Activated T-helper 17 cell treated with anti-CD3 and anti-CD28 coated beads, Interleukin-2, amount 50 U/mL, for 72 hours (primary cell): ENCODE results near the gene TIMMDC1. TPM values are rescaled to one million over a fixed set of nuclear protein-coding genes. Genes with fewer than 3 reads are reported as not detected.

ENCODE experiments used
- ATAC-seq: fragments of 150-1000 bp; cut with Tn5 transposase; replicated peaks from 2 replicates; pipeline ENCODE4 v1.10.0; 2021; ENCODE audit warnings: mild to moderate bottlenecking, moderate library complexity
- H3K27ac Mint-ChIP-seq: one replicate; pipeline ENCODE4 v1.8.0; 2022; ENCODE audit warnings: mixed read lengths
- H3K27me3 Mint-ChIP-seq: one replicate; pipeline ENCODE4 v1.8.0; 2022; ENCODE audit warnings: mixed read lengths
- H3K36me3 Mint-ChIP-seq: one replicate; pipeline ENCODE4 v1.8.0; 2022; ENCODE audit warnings: low read depth, mild to moderate bottlenecking, mixed read lengths
- H3K4me1 Mint-ChIP-seq: one replicate; pipeline ENCODE4 v1.8.0; 2022; ENCODE audit warnings: mixed read lengths
- H3K4me3 Mint-ChIP-seq: one replicate; pipeline ENCODE4 v1.8.0; 2022; ENCODE audit warnings: mild to moderate bottlenecking, mixed read lengths
- H3K9me3 Mint-ChIP-seq: one replicate; pipeline ENCODE4 v1.8.0; 2022; ENCODE audit warnings: mixed read lengths
- total RNA-seq, 2 donors: library from RNA; stranded (reverse); gene quantifications; one replicate each; pipeline ENCODE4 v1.2.3, GENCODE V29; 2022

The TIMMDC1 gene
- total RNA-seq, 2 donors from 2014 or later, result 55.6 to 89.7 TPM

DNA sequence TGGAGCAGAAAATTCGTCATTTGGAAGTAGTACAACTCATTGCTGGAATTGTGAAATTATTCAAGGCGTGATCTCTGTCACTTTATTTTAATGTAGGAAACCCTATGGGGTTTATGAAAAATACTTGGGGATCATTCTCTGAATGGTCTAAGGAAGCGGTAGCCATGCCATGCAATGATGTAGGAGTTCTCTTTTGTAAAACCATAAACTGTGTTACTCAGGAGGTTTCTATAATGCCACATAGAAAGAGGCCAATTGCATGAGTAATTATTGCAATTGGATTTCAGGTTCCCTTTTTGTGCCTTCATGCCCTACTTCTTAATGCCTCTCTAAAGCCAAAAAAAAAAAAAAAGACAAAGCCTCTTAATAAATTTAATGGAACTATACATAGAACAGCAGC, 5.5 kb upstream of the TIMMDC1 start:
- peaks cover 17% of the 10 kb centered on the region for H3K4me1 Mint-ChIP-seq
- H3K4me3 Mint-ChIP-seq, result no peak overlapping the region
- H3K27me3 Mint-ChIP-seq, result no peaks in the 10 kb centered on the region
- H3K36me3 Mint-ChIP-seq, result peaks cover 44% of the 10 kb centered on the region
- H3K9me3 Mint-ChIP-seq, result no peaks in the 10 kb centered on the region
- ATAC-seq, result peak; percentile 70
- H3K27ac Mint-ChIP-seq, result peak overlapping the region; percentile 63

DNA sequence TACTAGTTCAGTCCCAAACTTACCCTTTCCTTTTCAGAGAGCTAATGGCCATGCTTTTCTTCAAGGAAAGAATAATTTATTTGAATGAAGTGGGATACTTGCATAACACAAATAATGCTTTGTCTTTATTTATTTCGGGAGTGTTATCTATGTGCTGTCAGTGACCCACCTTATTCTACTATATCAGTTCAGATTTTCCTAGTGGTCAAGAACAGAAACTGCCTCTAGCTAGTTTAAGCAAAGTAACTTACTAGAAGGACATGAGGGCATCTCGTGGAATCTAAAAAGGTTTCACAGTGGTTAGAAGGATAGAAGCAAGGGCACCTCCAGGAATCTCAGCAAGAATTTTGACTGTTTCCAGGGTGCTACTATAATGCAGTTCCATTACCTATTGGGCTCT, 3.8 kb upstream of the TIMMDC1 start:
- Mint-ChIP-seq H3K27ac (no peak overlapping the region), H3K36me3 (peaks cover 41% of the 10 kb centered on the region), H3K4me3 (no peak overlapping the region), H3K4me1 (peaks cover 17% of the 10 kb centered on the region), H3K27me3 (no peaks in the 10 kb centered on the region), H3K9me3 (no peaks in the 10 kb centered on the region)
- ATAC-seq, result no peak

DNA sequence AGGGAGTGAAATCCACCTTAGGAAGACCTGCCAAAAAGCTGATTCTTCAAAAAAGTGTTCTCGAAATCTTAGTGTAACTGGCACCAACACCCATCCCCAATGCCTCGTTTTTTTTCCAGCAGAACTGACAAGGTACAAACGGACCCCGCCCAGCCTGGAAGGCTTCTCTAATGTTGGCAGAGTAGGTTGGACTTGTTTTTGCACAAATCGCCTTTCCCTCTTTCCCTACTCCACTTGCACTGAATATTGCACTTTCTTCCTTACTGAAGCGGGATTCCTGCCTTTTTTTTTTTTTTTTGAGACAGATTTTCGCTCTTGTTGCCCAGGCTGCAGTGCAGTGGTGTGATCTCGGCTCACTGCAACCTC, 544 bp upstream of the TIMMDC1 start:
- peaks cover 29% of the 10 kb centered on the region for H3K4me1 Mint-ChIP-seq
- H3K9me3 Mint-ChIP-seq, result no peaks in the 10 kb centered on the region
- no peaks in the 10 kb centered on the region for H3K27me3 Mint-ChIP-seq
- H3K4me3 Mint-ChIP-seq, result peak overlapping the region; percentile 92
- peaks cover 30% of the 10 kb centered on the region for H3K36me3 Mint-ChIP-seq
- H3K27ac Mint-ChIP-seq, result peak overlapping the region; percentile 96
- ATAC-seq, result no peak

DNA sequence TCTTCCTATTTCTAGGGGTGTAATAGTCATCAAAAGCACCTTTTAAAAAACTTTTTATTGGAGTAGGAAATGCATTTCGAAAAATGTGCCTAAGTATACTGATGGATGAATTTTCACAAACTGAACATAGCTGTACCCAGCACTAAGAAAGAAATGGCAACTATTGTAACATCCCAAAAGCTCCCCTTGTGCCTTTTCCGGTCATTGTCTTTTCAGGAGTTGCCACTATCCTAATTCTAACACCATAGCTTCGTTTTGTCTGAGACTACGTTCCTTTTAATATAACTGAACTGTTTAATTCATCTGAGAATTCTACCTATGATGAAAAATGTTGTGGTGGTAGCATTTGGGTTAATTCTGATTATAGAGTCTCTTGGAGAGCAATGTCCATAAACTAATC, 1.9 kb downstream of the TIMMDC1 start:
- Mint-ChIP-seq H3K36me3 (peaks cover 39% of the 10 kb centered on the region), H3K9me3 (no peaks in the 10 kb centered on the region), H3K27ac (peak overlapping the region; percentile 2), H3K27me3 (no peaks in the 10 kb centered on the region), H3K4me1 (peaks cover 23% of the 10 kb centered on the region), H3K4me3 (peak overlapping the region; percentile 92)
- no peak for ATAC-seq

DNA sequence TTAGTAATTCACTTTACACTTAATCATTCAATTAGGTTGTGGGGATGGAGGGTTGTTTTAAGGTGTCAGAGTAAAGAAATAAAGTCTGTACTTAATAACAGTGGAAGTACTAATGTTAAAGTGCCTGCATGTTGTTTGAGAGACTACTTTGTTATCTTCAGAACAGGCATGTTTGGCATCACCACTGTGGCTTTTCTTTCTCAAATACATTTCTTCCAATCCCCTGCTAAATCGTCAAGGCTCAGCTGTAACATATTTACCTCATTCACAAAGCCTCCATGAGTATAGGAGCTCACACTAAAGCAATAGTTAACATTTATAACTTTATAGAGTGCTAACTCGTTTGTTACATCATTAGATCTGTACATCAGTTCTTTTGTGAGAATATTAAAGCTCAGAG, 2.6 kb downstream of the TIMMDC1 start:
- Mint-ChIP-seq H3K4me3 (peak overlapping the region; percentile 92), H3K36me3 (peaks cover 45% of the 10 kb centered on the region), H3K9me3 (no peaks in the 10 kb centered on the region), H3K4me1 (peaks cover 23% of the 10 kb centered on the region), H3K27me3 (no peaks in the 10 kb centered on the region), H3K27ac (peak overlapping the region; percentile 2)
- ATAC-seq, result no peak

DNA sequence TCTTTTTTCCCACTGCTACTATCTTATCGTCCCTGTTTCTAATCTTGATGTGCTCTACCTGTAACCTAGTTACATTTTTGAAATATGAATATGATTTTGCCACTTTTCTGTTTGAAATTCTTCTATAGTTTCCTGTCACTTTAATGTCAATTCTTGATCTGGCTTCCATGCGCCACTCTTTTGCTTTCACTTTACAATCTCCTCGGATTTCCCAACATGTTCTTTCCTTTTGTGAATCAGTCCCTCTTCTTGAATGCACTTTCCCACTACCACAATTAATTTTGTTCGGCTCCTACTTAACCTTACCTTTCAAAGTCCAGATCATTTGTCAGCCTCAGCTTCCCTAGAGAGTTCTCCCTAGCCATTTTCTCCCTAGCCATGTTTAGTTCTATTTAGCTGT, 8.3 kb downstream of the TIMMDC1 start:
- ATAC-seq, result no peak
- no peaks in the 10 kb centered on the region for H3K27me3 Mint-ChIP-seq
- peaks cover 19% of the 10 kb centered on the region for H3K4me1 Mint-ChIP-seq
- H3K4me3 Mint-ChIP-seq, result peak overlapping the region; percentile 67
- peaks cover 80% of the 10 kb centered on the region for H3K36me3 Mint-ChIP-seq
- H3K27ac Mint-ChIP-seq, result peak overlapping the region; percentile 75
- no peaks in the 10 kb centered on the region for H3K9me3 Mint-ChIP-seq

DNA sequence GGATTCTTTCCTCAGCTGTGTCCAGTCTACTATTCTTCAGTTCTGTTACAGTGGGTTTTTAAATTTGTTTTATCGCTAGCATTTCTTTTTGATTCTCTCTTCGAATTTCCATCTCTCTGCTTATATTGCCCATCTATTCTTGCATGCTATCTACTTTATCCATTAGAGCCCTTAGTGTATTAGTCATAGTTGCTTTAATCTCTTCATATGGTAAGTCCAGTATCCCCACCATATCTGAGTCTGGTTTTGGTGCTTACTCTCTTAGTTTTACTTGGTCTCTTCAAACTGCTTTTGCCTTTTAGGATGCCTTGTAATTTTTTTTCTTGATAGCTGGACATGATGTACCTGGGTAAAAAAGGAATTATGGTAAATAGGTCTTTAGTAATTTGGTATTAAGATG, 9.1 kb downstream of the TIMMDC1 start:
- no peaks in the 10 kb centered on the region for H3K9me3 Mint-ChIP-seq
- peak overlapping the region; percentile 67 for H3K4me3 Mint-ChIP-seq
- peak overlapping the region; percentile 75 for H3K27ac Mint-ChIP-seq
- H3K36me3 Mint-ChIP-seq, result peaks cover 84% of the 10 kb centered on the region
- no peak for ATAC-seq
- peaks cover 19% of the 10 kb centered on the region for H3K4me1 Mint-ChIP-seq
- H3K27me3 Mint-ChIP-seq, result no peaks in the 10 kb centered on the region

DNA sequence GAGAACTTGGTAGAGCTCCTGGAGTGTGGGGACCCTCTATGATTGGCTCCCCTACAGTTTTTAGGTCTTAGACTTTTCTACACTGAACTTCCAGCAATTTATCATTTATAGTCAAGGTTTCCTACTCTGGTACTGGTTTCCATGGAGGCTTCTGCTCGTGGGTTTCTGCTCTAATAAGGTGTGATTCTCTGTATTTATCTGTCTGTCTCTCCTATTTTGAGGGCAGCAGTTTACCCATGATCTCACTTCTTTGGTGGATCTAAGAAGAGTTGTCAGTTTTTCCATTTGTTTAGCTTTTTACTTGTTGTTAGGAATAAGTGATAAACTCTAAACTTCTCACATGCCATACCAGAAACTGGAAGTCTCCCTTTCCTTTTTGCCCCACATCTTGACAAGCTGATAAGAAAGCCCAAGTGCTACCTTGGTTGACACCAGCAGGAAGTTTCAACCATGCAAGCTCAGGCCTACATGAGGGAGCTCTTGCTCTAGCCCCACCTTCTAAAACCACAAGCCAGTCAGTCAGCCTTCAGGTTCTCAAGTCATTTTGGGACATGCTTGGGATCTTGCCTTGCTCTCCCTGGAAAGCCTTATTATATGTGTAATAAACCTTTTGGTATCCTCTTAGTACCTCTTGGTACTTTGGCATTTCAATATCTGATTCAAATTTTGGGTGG, 10.0 kb downstream of the TIMMDC1 start:
- peaks cover 19% of the 10 kb centered on the region for H3K4me1 Mint-ChIP-seq
- peak overlapping the region; percentile 75 for H3K27ac Mint-ChIP-seq
- peak overlapping the region; percentile 67 for H3K4me3 Mint-ChIP-seq
- ATAC-seq, result peak; percentile 91
- H3K9me3 Mint-ChIP-seq, result no peaks in the 10 kb centered on the region
- H3K27me3 Mint-ChIP-seq, result no peaks in the 10 kb centered on the region
- peaks cover 90% of the 10 kb centered on the region for H3K36me3 Mint-ChIP-seq

DNA sequence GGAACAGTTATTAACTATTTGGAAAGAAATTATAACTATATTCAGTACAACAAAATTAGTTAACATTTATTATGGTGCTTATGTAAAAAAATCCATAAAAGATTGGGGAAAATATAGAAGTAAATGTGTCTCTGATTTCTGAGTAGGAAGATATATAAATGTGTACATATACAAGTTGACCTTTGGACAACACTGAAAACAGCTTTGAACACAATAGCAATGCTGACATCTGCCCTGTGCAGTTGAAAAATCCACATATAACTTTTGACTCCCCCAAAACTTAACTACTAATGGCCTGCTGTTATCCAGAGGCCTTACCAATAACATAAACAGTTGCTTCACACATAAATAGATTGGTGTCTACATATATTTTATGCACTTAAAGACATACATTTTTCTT, 12.3 kb downstream of the TIMMDC1 start:
- H3K4me3 Mint-ChIP-seq, result no peak overlapping the region
- no peaks in the 10 kb centered on the region for H3K27me3 Mint-ChIP-seq
- H3K36me3 Mint-ChIP-seq, result peaks cover 93% of the 10 kb centered on the region
- ATAC-seq, result no peak
- H3K27ac Mint-ChIP-seq, result no peak overlapping the region
- peaks cover 19% of the 10 kb centered on the region for H3K4me1 Mint-ChIP-seq
- no peaks in the 10 kb centered on the region for H3K9me3 Mint-ChIP-seq

DNA sequence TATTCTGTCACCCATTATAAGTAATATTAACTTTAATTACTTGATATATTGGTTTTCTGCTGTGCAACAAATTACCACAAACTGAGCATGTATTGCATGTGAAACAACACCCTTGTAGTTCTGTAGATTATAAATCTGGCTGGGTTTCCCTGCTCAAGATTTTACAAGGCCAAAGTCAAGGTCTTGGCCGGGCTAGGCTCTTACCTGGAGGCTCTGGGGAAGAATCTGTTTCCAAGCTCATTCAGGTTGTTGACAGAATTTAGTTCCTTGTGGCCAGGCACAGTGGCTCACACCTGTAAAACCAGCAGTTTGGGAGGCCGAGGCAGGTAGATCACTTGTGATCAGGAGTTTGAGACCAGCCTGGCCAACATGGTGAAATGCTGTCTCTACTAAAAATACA, 16.3 kb downstream of the TIMMDC1 start:
- Mint-ChIP-seq H3K27ac (peak overlapping the region; percentile 39), H3K4me1 (no peaks in the 10 kb centered on the region), H3K4me3 (no peak overlapping the region), H3K27me3 (no peaks in the 10 kb centered on the region), H3K36me3 (peaks cover 93% of the 10 kb centered on the region), H3K9me3 (no peaks in the 10 kb centered on the region)
- ATAC-seq, result no peak

DNA sequence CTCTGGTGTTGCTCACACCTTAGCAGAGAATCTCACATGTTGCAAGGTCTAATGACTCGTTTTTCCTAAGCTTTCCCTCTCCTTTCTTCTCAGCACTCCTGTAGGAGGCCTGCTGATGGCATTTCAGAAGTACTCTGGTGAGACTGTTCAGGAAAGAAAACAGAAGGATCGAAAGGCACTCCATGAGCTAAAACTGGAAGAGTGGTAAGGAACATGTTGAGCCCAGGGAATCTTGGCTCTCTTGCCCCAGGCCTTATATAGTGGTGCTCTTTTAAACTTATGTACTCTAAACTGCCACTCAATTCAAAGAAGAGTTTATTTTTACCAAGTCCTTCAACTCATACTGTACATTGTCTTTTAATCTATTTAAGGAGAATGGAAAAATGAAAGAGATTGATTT, 18.8 kb downstream of the TIMMDC1 start:
- Mint-ChIP-seq H3K27ac (no peak overlapping the region), H3K27me3 (no peaks in the 10 kb centered on the region), H3K36me3 (peaks cover 98% of the 10 kb centered on the region), H3K4me1 (no peaks in the 10 kb centered on the region), H3K4me3 (no peak overlapping the region), H3K9me3 (no peaks in the 10 kb centered on the region)
- no peak for ATAC-seq

DNA sequence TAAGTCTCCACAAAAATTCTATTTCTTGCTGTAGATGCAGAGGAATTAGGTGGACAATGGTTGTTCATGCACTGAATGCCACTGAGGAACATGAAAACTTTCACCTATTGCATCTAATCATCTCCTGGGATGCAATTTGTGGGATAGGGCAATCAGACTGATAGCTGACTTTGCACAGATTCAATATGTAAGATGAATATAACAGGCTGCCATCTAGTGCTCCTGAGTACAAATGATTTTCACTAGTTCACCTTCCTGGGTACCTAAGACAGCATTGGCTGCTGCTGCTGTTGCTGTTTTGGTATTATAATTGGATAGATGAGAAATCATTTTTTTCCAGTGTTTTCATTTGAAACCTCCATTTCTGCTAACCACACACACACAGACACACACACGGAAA, 19.7 kb downstream of the TIMMDC1 start:
- no peaks in the 10 kb centered on the region for H3K9me3 Mint-ChIP-seq

DNA sequence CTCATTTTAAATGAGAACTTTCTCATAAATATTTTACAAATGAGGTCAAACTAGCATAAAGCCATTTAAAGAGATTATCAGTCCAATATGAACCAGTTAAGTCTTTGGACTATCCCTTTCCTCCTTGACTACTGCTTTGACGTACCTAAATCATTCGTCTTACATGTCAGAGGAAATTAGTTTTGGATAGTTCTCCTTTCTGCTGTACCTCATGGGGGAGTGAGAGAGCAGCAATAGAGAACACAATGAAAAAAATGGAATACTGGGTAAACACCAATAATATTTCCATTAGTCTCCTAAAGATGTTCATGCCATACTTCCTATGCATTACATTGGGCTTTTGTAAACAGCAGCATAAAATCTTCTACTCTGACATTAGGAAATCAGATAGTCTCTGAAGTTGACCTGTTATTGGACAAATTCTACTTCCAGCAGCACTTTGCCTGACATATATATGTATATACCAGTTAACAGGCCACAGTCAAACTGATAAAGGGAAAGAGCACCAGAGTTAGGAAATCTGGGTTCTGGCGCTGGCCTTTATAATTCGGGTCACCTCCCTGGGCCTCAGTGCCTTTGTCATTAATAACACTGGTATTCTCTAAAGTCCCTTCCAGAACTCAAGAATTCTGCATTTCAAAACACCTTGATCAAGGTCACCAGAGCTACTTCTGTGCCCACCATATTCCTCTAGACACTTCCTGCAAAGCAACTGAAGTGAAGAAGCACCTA, 26.8 kb downstream of the TIMMDC1 start:
- no peak overlapping the region for H3K27ac Mint-ChIP-seq
- no peak overlapping the region for H3K4me3 Mint-ChIP-seq
- H3K4me1 Mint-ChIP-seq, result peaks cover under 1% of the 10 kb centered on the region
- H3K36me3 Mint-ChIP-seq, result peaks cover 89% of the 10 kb centered on the region
- no peaks in the 10 kb centered on the region for H3K9me3 Mint-ChIP-seq
- H3K27me3 Mint-ChIP-seq, result no peaks in the 10 kb centered on the region
- no peak for ATAC-seq

More for the DNA sequence above, 19.7 kb downstream of the TIMMDC1 start:
- Mint-ChIP-seq H3K4me1 (no peaks in the 10 kb centered on the region), H3K4me3 (no peak overlapping the region), H3K27ac (no peak overlapping the region), H3K27me3 (no peaks in the 10 kb centered on the region), H3K36me3 (peaks cover 100% of the 10 kb centered on the region)
- ATAC-seq, result no peak

DNA sequence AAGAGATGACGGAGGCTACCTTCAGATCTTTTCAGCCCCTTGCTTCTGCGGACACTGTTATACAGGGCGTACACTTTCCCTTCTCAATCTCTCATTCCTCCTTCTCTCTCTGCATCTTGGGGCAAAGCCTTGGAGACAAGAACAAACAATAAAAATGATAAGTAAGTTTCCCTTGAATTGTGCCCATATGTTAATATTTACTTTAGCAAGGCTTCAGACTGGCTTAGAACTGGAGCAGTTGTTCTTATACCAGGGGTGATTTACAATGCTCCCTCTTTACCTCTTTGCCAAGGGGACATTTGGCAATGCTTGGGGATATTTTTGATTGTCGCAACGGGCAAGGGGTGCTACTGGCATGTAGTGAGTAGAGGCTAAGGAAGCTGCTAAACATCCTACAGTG, 29.4 kb downstream of the TIMMDC1 start:
- no peak for ATAC-seq
- H3K36me3 Mint-ChIP-seq, result peaks cover 83% of the 10 kb centered on the region
- H3K27me3 Mint-ChIP-seq, result no peaks in the 10 kb centered on the region
- no peaks in the 10 kb centered on the region for H3K9me3 Mint-ChIP-seq
- no peak overlapping the region for H3K27ac Mint-ChIP-seq
- H3K4me3 Mint-ChIP-seq, result no peak overlapping the region
- peaks cover 4% of the 10 kb centered on the region for H3K4me1 Mint-ChIP-seq

DNA sequence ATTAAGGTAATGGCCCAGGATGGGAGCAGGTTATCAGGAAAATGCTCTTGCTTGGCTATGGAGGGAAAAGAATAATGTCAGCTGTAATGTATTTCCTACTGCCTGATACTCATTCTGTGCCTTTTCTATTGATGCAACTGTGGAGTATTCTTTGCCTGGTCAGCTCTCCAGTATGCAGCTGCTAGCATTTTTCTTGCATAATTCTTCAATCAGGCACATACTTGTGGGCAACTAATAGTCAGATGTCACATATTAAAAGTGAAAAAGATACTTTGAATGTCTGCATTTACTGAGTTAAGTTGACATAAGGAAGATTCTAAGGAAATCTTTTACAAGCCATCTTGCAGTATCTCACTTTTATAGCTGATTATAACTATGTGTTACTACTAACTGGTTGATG, 31.5 kb downstream of the TIMMDC1 start:
- Mint-ChIP-seq H3K4me1 (peaks cover 4% of the 10 kb centered on the region), H3K4me3 (no peak overlapping the region), H3K27me3 (no peaks in the 10 kb centered on the region), H3K36me3 (peaks cover 78% of the 10 kb centered on the region), H3K9me3 (no peaks in the 10 kb centered on the region), H3K27ac (peak overlapping the region; percentile 68)
- ATAC-seq, result no peak
